Measurements from ENCODE around the gene NANOS2. TPM values are rescaled to one million over a fixed set of nuclear protein-coding genes. Genes with fewer than 3 reads are reported as not detected.

NANOS2 gene
- total RNA-seq, 1 donor from 2014 or later = not detected

GRCh38 chr19:45917421-45918091 lies 3.0 kb upstream of the NANOS2 start:
- DNase-seq = peak; percentile 80
- H3K36me3 Mint-ChIP-seq (ENCODE audit: low read depth) = no peaks in the 10 kb centered on the region
- H3K27me3 Mint-ChIP-seq = peaks cover 4% of the 10 kb centered on the region
- peak overlapping the region; percentile 47 for H3K27ac Mint-ChIP-seq
- H3K9me3 Mint-ChIP-seq = no peaks in the 10 kb centered on the region
- peaks cover 32% of the 10 kb centered on the region for H3K4me1 Mint-ChIP-seq
- no peak overlapping the region for H3K4me3 Mint-ChIP-seq
- intact Hi-C loops (cut with micrococcal nuclease) = no loop called here

GRCh38 chr19:45911291-45911690 lies 3.3 kb downstream of the NANOS2 start:
- Mint-ChIP-seq H3K4me3 (no peak overlapping the region), H3K9me3 (no peaks in the 10 kb centered on the region), H3K4me1 (peaks cover 5% of the 10 kb centered on the region), H3K36me3 (ENCODE audit: low read depth) (no peaks in the 10 kb centered on the region), H3K27me3 (peaks cover 18% of the 10 kb centered on the region), H3K27ac (no peak overlapping the region)
- no peak for DNase-seq
- intact Hi-C loops (cut with micrococcal nuclease) = no loop called here

GRCh38 chr19:45908956-45909355 lies 5.6 kb downstream of the NANOS2 start:
- intact Hi-C loops (cut with micrococcal nuclease) = no loop called here
- Mint-ChIP-seq H3K27ac (no peak overlapping the region), H3K9me3 (no peaks in the 10 kb centered on the region), H3K27me3 (peaks cover 20% of the 10 kb centered on the region), H3K4me1 (peaks cover 5% of the 10 kb centered on the region), H3K36me3 (ENCODE audit: low read depth) (no peaks in the 10 kb centered on the region), H3K4me3 (no peak overlapping the region)
- no peak for DNase-seq

- intact Hi-C loops (cut with micrococcal nuclease) = no loop called here
- Mint-ChIP-seq H3K36me3 (ENCODE audit: low read depth) (peaks cover 2% of the 10 kb centered on the region), H3K4me1 (peaks cover 14% of the 10 kb centered on the region), H3K27ac (no peak overlapping the region), H3K4me3 (no peak overlapping the region), H3K27me3 (peaks cover 16% of the 10 kb centered on the region), H3K9me3 (no peaks in the 10 kb centered on the region)
- no peak for DNase-seq
Measured at GRCh38 chr19:45906221-45906620, 8.4 kb downstream of the NANOS2 start.

- intact Hi-C loops (cut with micrococcal nuclease) = no loop called here
- no peaks in the 10 kb centered on the region for H3K9me3 Mint-ChIP-seq
Measured at GRCh38 chr19:45905011-45905410, 9.6 kb downstream of the NANOS2 start.

GRCh38 chr19:45902651-45903625 lies 11.6 kb downstream of the NANOS2 start:
- peak; percentile 100 for DNase-seq
- Mint-ChIP-seq H3K27me3 (peaks cover 2% of the 10 kb centered on the region), H3K4me1 (peaks cover 22% of the 10 kb centered on the region), H3K9me3 (no peaks in the 10 kb centered on the region), H3K36me3 (ENCODE audit: low read depth) (peaks cover 24% of the 10 kb centered on the region), H3K4me3 (peak overlapping the region; percentile 85), H3K27ac (peak overlapping the region; percentile 91)
- intact Hi-C loops (cut with micrococcal nuclease) = loop anchor here (1.0 to 5.0 kb wide), 6 partner anchors 17 to 1839 kb away; partner anchors contain the start of genes CALM3, CCDC61, IRF2BP1 and SIX5

More at GRCh38 chr19:45905011-45905410, 9.6 kb downstream of the NANOS2 start:
- no peak for DNase-seq
- peaks cover 10% of the 10 kb centered on the region for H3K36me3 Mint-ChIP-seq (ENCODE audit: low read depth)
- no peak overlapping the region for H3K27ac Mint-ChIP-seq
- no peak overlapping the region for H3K4me3 Mint-ChIP-seq
- H3K4me1 Mint-ChIP-seq = peaks cover 22% of the 10 kb centered on the region
- H3K27me3 Mint-ChIP-seq = peaks cover 10% of the 10 kb centered on the region

GRCh38 chr19:45901912-45902650 lies 12.5 kb downstream of the NANOS2 start, which contains the start of gene MYPOP:
Gene MYPOP, minus strand, starts transcription at chr19:45902613. Its CDS starts 840 bp downstream, at chr19:45901773.
- intact Hi-C loops (cut with micrococcal nuclease) = loop anchor here (1.0 to 5.0 kb wide), 6 partner anchors 16 to 1840 kb away; partner anchors contain the start of genes CALM3, CCDC61, IRF2BP1 and SIX5
- peak; percentile 69 for DNase-seq
- Mint-ChIP-seq H3K27me3 (peaks cover 2% of the 10 kb centered on the region), H3K9me3 (no peaks in the 10 kb centered on the region), H3K27ac (peak within 1 kb of the TSS; percentile 91), H3K4me3 (peak within 1 kb of the TSS; percentile 85), H3K4me1 (peaks cover 22% of the 10 kb centered on the region), H3K36me3 (ENCODE audit: low read depth) (peaks cover 24% of the 10 kb centered on the region)

GRCh38 chr19:45901432-45901911 lies 13.1 kb downstream of the NANOS2 start:
- Mint-ChIP-seq H3K27ac (no peak overlapping the region), H3K9me3 (no peaks in the 10 kb centered on the region), H3K4me3 (peak overlapping the region; percentile 85), H3K27me3 (peaks cover 2% of the 10 kb centered on the region), H3K36me3 (ENCODE audit: low read depth) (peaks cover 24% of the 10 kb centered on the region), H3K4me1 (peaks cover 22% of the 10 kb centered on the region)
- intact Hi-C loops (cut with micrococcal nuclease) = loop anchor here (5.0 kb wide), 1 partner anchor 1841 kb away; no protein-coding TSS in a partner anchor
- peak; percentile 77 for DNase-seq

GRCh38 chr19:45900738-45901431 lies 13.7 kb downstream of the NANOS2 start:
- intact Hi-C loops (cut with micrococcal nuclease) = loop anchor here (5.0 kb wide), 1 partner anchor 1841 kb away; no protein-coding TSS in a partner anchor
- H3K36me3 Mint-ChIP-seq (ENCODE audit: low read depth) = peaks cover 24% of the 10 kb centered on the region
- H3K27ac Mint-ChIP-seq = no peak overlapping the region
- H3K4me3 Mint-ChIP-seq = peak overlapping the region; percentile 44
- H3K4me1 Mint-ChIP-seq = peaks cover 22% of the 10 kb centered on the region
- H3K9me3 Mint-ChIP-seq = no peaks in the 10 kb centered on the region
- peaks cover 2% of the 10 kb centered on the region for H3K27me3 Mint-ChIP-seq
- DNase-seq = no peak

- Mint-ChIP-seq H3K27ac (no peak overlapping the region), H3K36me3 (ENCODE audit: low read depth) (peaks cover 28% of the 10 kb centered on the region), H3K9me3 (no peaks in the 10 kb centered on the region), H3K27me3 (peaks cover 2% of the 10 kb centered on the region), H3K4me1 (peaks cover 22% of the 10 kb centered on the region), H3K4me3 (peak overlapping the region; percentile 3)
- intact Hi-C loops (cut with micrococcal nuclease) = loop anchor here (5.0 kb wide), 1 partner anchor 1842 kb away; no protein-coding TSS in a partner anchor
- DNase-seq = no peak
Measured at GRCh38 chr19:45899919-45900589, 14.5 kb downstream of the NANOS2 start.

GRCh38 chr19:45899253-45899652 lies 15.3 kb downstream of the NANOS2 start:
- Mint-ChIP-seq H3K27ac (no peak overlapping the region), H3K4me3 (no peak overlapping the region), H3K9me3 (no peaks in the 10 kb centered on the region), H3K4me1 (peaks cover 22% of the 10 kb centered on the region), H3K27me3 (peaks cover 2% of the 10 kb centered on the region), H3K36me3 (ENCODE audit: low read depth) (peaks cover 28% of the 10 kb centered on the region)
- DNase-seq = no peak
- intact Hi-C loops (cut with micrococcal nuclease) = no loop called here

- Mint-ChIP-seq H3K27me3 (no peaks in the 10 kb centered on the region), H3K27ac (no peak overlapping the region), H3K4me3 (no peak overlapping the region), H3K36me3 (ENCODE audit: low read depth) (peaks cover 26% of the 10 kb centered on the region), H3K4me1 (peaks cover 17% of the 10 kb centered on the region), H3K9me3 (no peaks in the 10 kb centered on the region)
- no peak for DNase-seq
- intact Hi-C loops (cut with micrococcal nuclease) = no loop called here
Measured at GRCh38 chr19:45897261-45897812, 17.2 kb downstream of the NANOS2 start.
